Loucy (cell line): ENCODE results near the gene MRPS34.

Experiments
- CTCF ChIP-seq: fragments of 200-600 bp; sonication (generic); conservative IDR thresholded peaks from 2 replicates; pipeline ENCODE4 v1.5.1; 2014; ENCODE audit warnings: mild to moderate bottlenecking, antibody characterized with exemption, low read length
- EZH2phosphoT487 ChIP-seq: fragments of 200-600 bp; IDR thresholded peaks from 2 replicates; pipeline ENCODE4 v1.6.1; 2018; ENCODE audit warnings: antibody characterized with exemption, mild to moderate bottlenecking, moderate library complexity, borderline replicate concordance

DNA sequence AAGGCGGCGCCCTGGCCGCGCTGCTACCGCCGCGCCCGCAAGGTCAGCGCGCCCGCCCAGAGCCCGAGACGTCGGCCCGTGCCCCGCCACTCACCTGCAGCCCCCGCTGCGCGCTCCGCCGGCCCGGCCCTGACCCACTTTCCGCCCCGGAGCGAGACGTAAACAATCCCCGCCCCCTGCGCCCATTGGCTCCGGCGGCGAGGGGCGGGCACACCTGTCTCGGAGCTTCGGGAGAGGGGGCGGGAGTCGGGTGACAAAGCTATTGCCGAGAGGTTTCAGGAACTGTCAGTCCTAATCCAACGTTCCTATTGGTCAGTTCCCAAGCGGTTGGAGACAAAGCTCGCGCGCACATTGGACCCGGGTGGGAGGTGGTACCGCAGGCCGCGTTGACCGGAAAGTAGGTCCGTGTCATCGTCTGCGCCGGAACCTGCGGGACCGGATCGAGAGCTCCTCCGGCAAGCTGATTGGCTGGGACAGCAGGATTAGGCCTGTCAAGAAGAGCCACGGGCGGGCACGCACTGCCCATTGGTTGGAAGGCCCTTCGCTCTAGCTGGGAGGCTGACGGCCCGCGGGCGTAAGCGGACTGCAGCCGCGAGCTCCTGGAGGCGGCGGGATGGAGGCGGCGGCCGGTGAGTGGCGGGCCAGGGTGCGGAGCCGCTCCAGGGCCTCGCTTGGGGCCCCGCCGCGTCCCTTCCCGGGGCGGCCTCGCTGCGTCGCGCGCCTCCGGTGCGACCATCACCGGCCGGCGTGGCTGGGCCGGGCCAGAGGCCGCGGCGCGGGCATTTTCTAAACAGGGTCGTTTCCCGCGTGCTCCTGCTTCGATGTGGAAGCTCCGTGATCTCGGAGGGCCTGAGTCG is 9.7 kb upstream of the MRPS34 start, which contains the start of the genes NUBP2 and SPSB3:
- no peak for TF ChIP-seq CTCF
- no peak for TF ChIP-seq EZH2phosphoT487
